ENCODE data around the gene GMPPA. TPM values are rescaled to one million over a fixed set of nuclear protein-coding genes. Genes with fewer than 3 reads are reported as not detected.

Gene GMPPA
- total and polyA plus RNA-seq, 9 of the 15 experiments (the other 6 are each of a cell fraction or from before 2014, with no cell fraction given): 7.0 to 101 (median 66.7) TPM

DNA sequence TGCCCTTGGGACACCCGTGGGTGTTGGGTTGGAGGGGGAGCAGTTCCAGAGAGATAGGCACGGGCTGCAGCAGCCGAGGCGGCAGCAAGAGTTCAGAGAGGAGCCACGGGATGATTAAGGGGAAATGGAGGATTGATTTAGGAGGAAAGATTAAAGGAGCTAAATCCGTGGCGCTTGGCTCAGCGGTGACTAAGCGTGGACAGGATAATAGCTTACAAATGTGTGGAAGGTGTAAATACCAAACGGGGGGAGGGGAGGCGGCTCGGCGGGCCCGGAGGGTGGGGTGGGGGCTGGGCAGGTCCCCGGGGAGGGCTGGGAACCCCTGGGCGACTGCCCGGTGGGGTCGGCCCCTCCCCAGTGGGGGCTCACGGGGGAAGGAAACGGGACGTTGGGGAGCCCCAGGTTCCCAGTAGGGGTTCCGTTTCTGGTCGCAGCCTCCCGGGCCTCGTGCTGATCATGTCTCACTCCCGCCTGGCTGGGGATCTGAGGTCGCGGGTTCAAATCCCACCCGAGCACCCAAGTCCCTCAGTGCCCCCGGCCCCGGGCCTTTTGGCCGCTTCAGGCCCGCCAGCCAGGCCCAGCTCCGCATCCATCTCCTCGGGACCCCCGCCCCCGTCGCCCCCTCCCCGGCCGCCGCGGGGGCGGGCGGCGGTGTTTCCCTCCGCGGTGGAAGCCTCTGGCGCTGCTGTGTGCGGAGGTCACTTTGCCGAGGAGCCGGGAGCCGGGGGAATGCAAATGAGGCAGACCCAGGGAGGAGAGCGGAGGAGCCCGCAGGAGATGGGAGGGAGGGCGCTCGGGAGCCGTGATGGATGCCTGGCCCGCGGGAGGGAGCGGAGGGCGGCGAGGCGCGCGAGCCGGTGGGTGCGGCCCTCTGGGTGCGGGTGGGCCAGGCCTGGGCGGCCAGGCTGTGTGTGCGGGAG is 23.7 kb downstream of the GMPPA start (continued):
- no peak for TF ChIP-seq SRSF3 (IDR thresholded peaks at IDR 0.05; ENCODE audit: insufficient read depth, low read length)
- TF ChIP-seq PHB (CRISPR knock-in tag; IDR thresholded peaks at IDR 0.05): no peak
- no peak for TF ChIP-seq HNRNPK (IDR thresholded peaks at IDR 0.05; ENCODE audit: low read depth, low read length, poor library complexity, severe bottlenecking)
- 0 out of 2 replicates have a peak, but pooled peaks have one; percentile 1 for TF ChIP-seq MAFF (IDR thresholded peaks at IDR 0.05; ENCODE audit: low read length)
- TF ChIP-seq CHD2 (IDR thresholded peaks at IDR 0.05; ENCODE audit: low read depth, low read length): no peak
- no peak for TF ChIP-seq IRF2 (CRISPR knock-in tag; IDR thresholded peaks at IDR 0.05)
- TF ChIP-seq ELF2 (CRISPR knock-in tag; IDR thresholded peaks at IDR 0.05): no peak
- TF ChIP-seq, protein P1, sequence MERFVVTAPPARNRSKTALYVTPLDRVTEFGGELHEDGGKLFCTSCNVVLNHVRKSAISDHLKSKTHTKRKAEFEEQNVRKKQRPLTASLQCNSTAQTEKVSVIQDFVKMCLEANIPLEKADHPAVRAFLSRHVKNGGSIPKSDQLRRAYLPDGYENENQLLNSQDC (CRISPR knock-in tag; IDR thresholded peaks at IDR 0.05): no peak
- no peak for TF ChIP-seq ZBTB33 (CRISPR knock-in tag; IDR thresholded peaks at IDR 0.05)
- TF ChIP-seq ADNP (tag; IDR thresholded peaks at IDR 0.05): peak; percentile 91
- no peak for TF ChIP-seq E2F3 (CRISPR knock-in tag; IDR thresholded peaks at IDR 0.05)
- no peak for TF ChIP-seq COPS2 (conservative IDR thresholded peaks at IDR 0.05)
- no peak for TF ChIP-seq PRPF4 (IDR thresholded peaks at IDR 0.05; ENCODE audit: insufficient read depth, low read depth, low read length, poor library complexity, severe bottlenecking)
- TF ChIP-seq THRA (IDR thresholded peaks at IDR 0.05): no peak
- no peak for TF ChIP-seq FOXA3 (CRISPR knock-in tag; conservative IDR thresholded peaks at IDR 0.05 in 1 of 2, IDR thresholded peaks at IDR 0.05 in 1 of 2)
- no peak for TF ChIP-seq MED1 (CRISPR knock-in tag; IDR thresholded peaks at IDR 0.05; ENCODE audit: borderline replicate concordance)
- no peak for TF ChIP-seq ZNF436 (CRISPR knock-in tag; IDR thresholded peaks at IDR 0.05)
- TF ChIP-seq ETS2 (tag; IDR thresholded peaks at IDR 0.05; ENCODE audit: borderline replicate concordance, poor library complexity, severe bottlenecking): no peak
- no peak for TF ChIP-seq RBM22 (IDR thresholded peaks at IDR 0.05; ENCODE audit: low read depth, low read length, poor library complexity, severe bottlenecking)
- TF ChIP-seq NFE2 (IDR thresholded peaks at IDR 0.05; ENCODE audit: low read depth): peak; percentile 76
- no peak for TF ChIP-seq NR2F6 (CRISPR knock-in tag; IDR thresholded peaks at IDR 0.05)

Data from K562 (cell line).